Panc1 (cell line): ENCODE data around the gene PTPRH.

Source experiments
- CTCF ChIP-seq: fragments of 450-650 bp; IDR thresholded peaks from 2 replicates; pipeline ENCODE4 v1.5.1; 2017; ENCODE audit warnings: mild to moderate bottlenecking
- POLR2AphosphoS5 ChIP-seq: IDR thresholded peaks from 2 replicates; pipeline ENCODE4 v1.6.1; 2012; ENCODE audit warnings: mild to moderate bottlenecking, low read depth, low read length, moderate library complexity
- REST ChIP-seq, 2 experiments: IDR thresholded peaks; 2 replicates each; pipeline ENCODE4 v1.6.1; 2011 to 2012; ENCODE audit warnings: low read depth in 2 of 2, control low read depth in 1 of 2, low read length in 1 of 2, mild to moderate bottlenecking in 1 of 2, moderate library complexity in 1 of 2; ENCODE audit not compliant: insufficient read depth in 1 of 2
- SIN3A ChIP-seq: IDR thresholded peaks from 2 replicates; pipeline ENCODE4 v1.6.1; 2012; ENCODE audit warnings: low read depth, mild to moderate bottlenecking, low read length, moderate library complexity, borderline replicate concordance; ENCODE audit not compliant: insufficient read depth

- TF ChIP-seq CTCF = no peak
- no peak for TF ChIP-seq REST (IDR thresholded peaks at IDR 0.05; ENCODE audit: insufficient read depth in 1 of 2, low read depth in 2 of 2, low read length in 1 of 2)
- no peak for TF ChIP-seq POLR2AphosphoS5
- TF ChIP-seq SIN3A = no peak
These were observed 75.5 kb downstream of the PTPRH start for GRCh38 chr19:55133639-55134444.
